Heart left ventricle (tissue), 13 donors: ENCODE results near the gene CEP170B.

Experiments used
- CTCF ChIP-seq, 12 donors: fragments of 200-600 bp; sonication (generic) in 4 of 12; IDR thresholded peaks; one replicate each; pipeline versions ENCODE4 v1.5.0 to v1.8.0; 2018 to 2022; ENCODE audit warnings: antibody characterized with exemption in 12 of 12, mild to moderate bottlenecking in 5 of 12
- POLR2A ChIP-seq, 2 donors: fragments of 450-650 bp; IDR thresholded peaks; one replicate each; pipeline ENCODE4 v1.6.1; 2017; ENCODE audit warnings: antibody characterized with exemption in 2 of 2, mild to moderate bottlenecking in 2 of 2, moderate library complexity in 2 of 2
- donor health status: ischemic (EF 13 %, LVEDD 7.1; RV severe dilation, severe dysfunction).
- donor health status: DM: no; HTN: yes; CAD: no.
- donor health status: DM: no; HTN: no; CAD: no.
- donor health status: ischemic (EF 25% LVEDD 6.9; RV normal size, moderate dysfunction).
- donor health status: ischemic (EF 25% LVEDD 5.7; RV mildly dilated, moderate dysfunction).
- donor health status: ischemic (EF 35%, LVEDD 5.7; RV mildly dilated, moderate dysfunction).
- donor health status: nonischemic (EF 11% LVEDD 7.7; RV severe dilation, severe dysfunction).
- donor health status: DM: yes; HTN: yes; CAD: no.
- donor health status: PGD.
- donor health status: ischemic (EF 29% LVEDD 5.4; RV normal size, mild dysfunction).
- donor health status: nonischemic (EF 23%, LVEDD 6.1; RV moderate dilation, normal function).

- no peak for TF ChIP-seq CTCF (IDR thresholded peaks at IDR 0.05)
- no peak for TF ChIP-seq POLR2A (IDR thresholded peaks at IDR 0.05)
Measured at GRCh38 chr14:104855532-104856090, 9.5 kb upstream of the CEP170B start.
